Activated CD8-positive, alpha-beta T cell treated with anti-CD3 and anti-CD28 coated beads for 36 hours (primary cell): ENCODE data around the gene STRIT1. TPM values are rescaled to one million over a fixed set of nuclear protein-coding genes. Genes with fewer than 3 reads are reported as not detected.
"Not testable (repeated sequence)": the region's sequence is repeated elsewhere in the genome, so short reads cannot be mapped to it uniquely, and the experiment has no call there.

Experiments
- ATAC-seq: fragments of 200-7000 bp; cut with Tn5 transposase; one replicate; pipeline ENCODE4 v1.10.0; 2021; ENCODE audit warnings: mild to moderate bottlenecking, moderate library complexity
- CTCF ChIA-PET: fragments of 350-600 bp; sonication (Branson Sonifier 250); formaldehyde crosslinking; loops from one replicate; lab custom pipeline; 2021; ENCODE audit warnings: antibody characterized with exemption; lab: Charles Lee
- POLR2A ChIA-PET: fragments of 350-600 bp; sonication (Branson Sonifier 250); formaldehyde crosslinking; loops from one replicate; lab custom pipeline; 2021; ENCODE audit warnings: antibody characterized with exemption; lab: Charles Lee
- DNase-seq: peaks from one replicate; pipeline ENCODE4 v3.0.0-alpha.2; 2020
- H3K27ac Mint-ChIP-seq: one replicate; pipeline ENCODE4 v1.8.0; 2021; ENCODE audit warnings: mild to moderate bottlenecking, mixed read lengths
- H3K27me3 Mint-ChIP-seq: one replicate; pipeline ENCODE4 v1.8.0; 2021; ENCODE audit warnings: mixed read lengths
- H3K36me3 Mint-ChIP-seq: one replicate; pipeline ENCODE4 v1.8.0; 2021; ENCODE audit warnings: low read depth, mixed read lengths
- H3K4me1 Mint-ChIP-seq: one replicate; pipeline ENCODE4 v1.8.0; 2021; ENCODE audit warnings: low read depth, mixed read lengths
- H3K4me3 Mint-ChIP-seq: one replicate; pipeline ENCODE4 v1.8.0; 2021; ENCODE audit warnings: mild to moderate bottlenecking, moderate library complexity, mixed read lengths
- H3K9me3 Mint-ChIP-seq: one replicate; pipeline ENCODE4 v1.8.0; 2021; ENCODE audit warnings: mixed read lengths
- CTCF ChIP-seq: fragments of 200-600 bp; IDR thresholded peaks from one replicate; pipeline ENCODE4 v1.8.0; 2022; ENCODE audit warnings: antibody characterized with exemption, mild to moderate bottlenecking
- intact Hi-C: fragments of 100-400 bp; cut with micrococcal nuclease; formaldehyde crosslinking; loops from one replicate; pipeline ENCODE4 v1.10.0; 2022
- total RNA-seq, 2 experiments: library from RNA; stranded (reverse); gene quantifications; one replicate each; pipeline ENCODE4 v1.2.3, GENCODE V29; 2021

STRIT1 gene
- total RNA-seq, 2 experiments from 2014 or later = not detected

GRCh38 chr3:155274435-155274834, 19.0 kb downstream of the STRIT1 start:
- H3K27me3 Mint-ChIP-seq, H3K4me3 Mint-ChIP-seq, ATAC-seq, intact Hi-C loops, H3K27ac Mint-ChIP-seq, H3K9me3 Mint-ChIP-seq, H3K4me1 Mint-ChIP-seq, DNase-seq, H3K36me3 Mint-ChIP-seq, POLR2A ChIA-PET, CTCF ChIA-PET: not testable (repeated sequence)

- DNase-seq (no peak), ATAC-seq (no peak)
- ChIA-PET CTCF (interaction anchor here (0.8 kb wide), 1 partner anchor 10 kb away, joined by 3 read pairs; no protein-coding TSS in a partner anchor), POLR2A (no interaction called here)
- no peak for TF ChIP-seq CTCF
- Mint-ChIP-seq H3K27ac (no peak overlapping the region), H3K27me3 (no peaks in the 10 kb centered on the region), H3K4me3 (no peak overlapping the region), H3K36me3 (no peaks in the 10 kb centered on the region), H3K9me3 (no peaks in the 10 kb centered on the region), H3K4me1 (no peaks in the 10 kb centered on the region)
- intact Hi-C loops = no loop called here
Observed at GRCh38 chr3:155271343-155271613, 22.2 kb downstream of the STRIT1 start.

GRCh38 chr3:155270485-155271342, 22.8 kb downstream of the STRIT1 start:
- CTCF ChIA-PET = no interaction called here
- POLR2A ChIA-PET = no interaction called here
- DNase-seq (no peak), ATAC-seq (no peak)
- Mint-ChIP-seq H3K27me3 (no peaks in the 10 kb centered on the region), H3K4me3 (no peak overlapping the region), H3K9me3 (no peaks in the 10 kb centered on the region), H3K27ac (no peak overlapping the region), H3K36me3 (no peaks in the 10 kb centered on the region), H3K4me1 (no peaks in the 10 kb centered on the region)
- intact Hi-C loops = no loop called here
- TF ChIP-seq CTCF = no peak

- DNase-seq (no peak), ATAC-seq (no peak)
- H3K4me1 Mint-ChIP-seq = no peaks in the 10 kb centered on the region
- TF ChIP-seq CTCF = no peak
- no peaks in the 10 kb centered on the region for H3K9me3 Mint-ChIP-seq
- H3K27me3 Mint-ChIP-seq = no peaks in the 10 kb centered on the region
- no peak overlapping the region for H3K4me3 Mint-ChIP-seq
- intact Hi-C loops = no loop called here
- CTCF ChIA-PET = no interaction called here
- H3K36me3 Mint-ChIP-seq = no peaks in the 10 kb centered on the region
- no peak overlapping the region for H3K27ac Mint-ChIP-seq
- POLR2A ChIA-PET = no interaction called here
Observed at GRCh38 chr3:155270063-155270462, 23.4 kb downstream of the STRIT1 start.

- H3K27ac Mint-ChIP-seq, H3K4me3 Mint-ChIP-seq, H3K36me3 Mint-ChIP-seq, POLR2A ChIA-PET, intact Hi-C loops, H3K27me3 Mint-ChIP-seq, H3K9me3 Mint-ChIP-seq, ATAC-seq, DNase-seq, H3K4me1 Mint-ChIP-seq: not testable (repeated sequence)
- CTCF ChIA-PET = interaction anchor here (0.6 kb wide), 1 partner anchor 119 kb away, joined by 3 read pairs; no protein-coding TSS in a partner anchor
Observed at GRCh38 chr3:155262855-155263254, 30.6 kb downstream of the STRIT1 start.

GRCh38 chr3:155262295-155262694, 31.2 kb downstream of the STRIT1 start:
- DNase-seq (no peak), ATAC-seq (no peak)
- Mint-ChIP-seq H3K4me1 (no peaks in the 10 kb centered on the region), H3K27me3 (no peaks in the 10 kb centered on the region), H3K36me3 (no peaks in the 10 kb centered on the region), H3K27ac (no peak overlapping the region), H3K4me3 (no peak overlapping the region), H3K9me3 (no peaks in the 10 kb centered on the region)
- POLR2A ChIA-PET = no interaction called here
- TF ChIP-seq CTCF = no peak
- CTCF ChIA-PET = interaction anchor here (0.6 kb wide), 1 partner anchor 118 kb away, joined by 3 read pairs; no protein-coding TSS in a partner anchor
- intact Hi-C loops = no loop called here
